Dedifferentiated amniotic fluid mesenchymal stem cell (primary cell): ENCODE results near the gene RALB.
A peak's percentile ranks its signal among the peaks of the same experiment; 100 is the strongest.

Experiments used
- DNase-seq: peaks from one replicate; pipeline ENCODE4 v3.0.0-alpha.2; 2016; ENCODE audit errors: extremely low spot score

Gene RALB, protein sequence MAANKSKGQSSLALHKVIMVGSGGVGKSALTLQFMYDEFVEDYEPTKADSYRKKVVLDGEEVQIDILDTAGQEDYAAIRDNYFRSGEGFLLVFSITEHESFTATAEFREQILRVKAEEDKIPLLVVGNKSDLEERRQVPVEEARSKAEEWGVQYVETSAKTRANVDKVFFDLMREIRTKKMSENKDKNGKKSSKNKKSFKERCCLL

DNA sequence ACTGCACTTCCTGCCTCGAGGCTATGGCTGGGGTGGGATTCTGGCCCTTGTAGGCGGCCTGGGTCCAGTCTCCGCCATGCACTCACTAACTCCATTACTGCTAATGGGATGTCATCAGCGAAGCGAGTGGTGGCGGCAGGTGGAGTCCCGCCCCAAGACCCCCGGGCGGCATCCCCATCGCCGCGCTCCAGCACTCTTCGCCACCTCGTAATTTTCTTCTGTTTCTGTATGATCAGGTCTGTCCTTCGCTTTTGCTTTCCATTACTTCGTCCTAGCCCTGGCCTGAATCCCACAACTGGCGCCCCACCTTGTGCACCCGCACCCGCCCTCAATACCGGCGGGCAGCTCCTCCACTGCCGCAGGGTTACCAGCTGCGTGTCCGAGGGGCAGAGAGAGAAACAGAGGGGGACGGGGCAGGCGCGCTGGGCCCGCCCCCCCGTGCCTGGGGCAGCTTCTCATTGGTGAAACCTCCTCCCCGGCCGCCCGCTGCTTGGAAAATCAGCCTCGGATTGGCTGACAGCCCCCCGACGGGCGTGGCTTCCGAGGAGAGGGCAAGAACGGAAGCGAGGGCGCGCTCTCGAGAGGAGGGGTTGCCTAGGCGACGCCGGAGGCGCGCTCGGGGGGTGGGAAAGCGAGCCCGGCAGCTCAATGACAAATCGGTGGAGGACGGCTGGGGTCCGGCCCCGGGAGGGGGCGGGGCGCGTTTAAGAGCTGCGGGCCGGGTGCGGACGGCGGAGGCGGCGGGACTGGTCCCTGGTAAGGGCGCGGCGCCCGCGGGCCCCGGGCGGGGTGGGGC is at the start of gene RALB:
Gene RALB (plus strand): TSS at position 628 of the 796 bp plus-strand sequence. CDS start 25,813 bp downstream, outside the sequence.
- DNase-seq, result peak; percentile 99

DNA sequence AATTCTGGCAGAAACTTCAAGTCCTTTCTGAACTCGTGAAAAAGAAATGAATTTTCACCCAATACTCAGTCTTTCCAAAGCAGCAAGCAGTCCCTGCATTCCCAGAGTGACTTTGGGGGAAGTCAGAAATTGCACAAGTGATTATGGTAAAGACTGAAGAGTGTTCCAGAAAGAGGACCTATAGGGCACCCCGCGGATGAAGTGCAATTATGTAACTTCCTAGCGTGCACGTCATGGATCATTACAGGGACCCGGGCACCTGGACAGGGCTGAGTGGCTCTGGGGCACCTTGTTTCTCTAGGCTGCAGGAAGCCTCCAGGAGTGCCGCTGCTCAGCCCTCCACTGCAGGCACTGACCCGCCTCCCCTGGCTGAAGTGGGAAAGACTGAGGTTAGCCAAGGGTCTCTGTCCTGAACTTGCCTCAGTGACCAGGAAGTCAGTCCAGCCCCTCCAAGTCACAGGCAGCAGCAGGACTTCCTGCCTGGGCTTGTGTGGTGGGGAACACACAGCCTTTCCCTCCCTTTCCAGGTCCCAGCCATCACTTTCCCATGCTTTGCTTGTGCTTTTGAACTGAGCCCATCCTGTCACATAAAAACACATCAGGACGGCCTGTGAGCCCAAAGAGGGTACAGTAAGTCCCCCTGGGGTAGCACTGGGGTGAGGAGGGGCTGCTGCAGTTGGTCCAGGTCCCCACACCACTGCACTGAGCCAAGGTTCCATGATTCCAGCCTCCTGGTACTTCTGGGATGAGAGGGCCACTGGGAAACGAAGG is 49.2 kb upstream of the RALB start:
- no peak for DNase-seq

DNA sequence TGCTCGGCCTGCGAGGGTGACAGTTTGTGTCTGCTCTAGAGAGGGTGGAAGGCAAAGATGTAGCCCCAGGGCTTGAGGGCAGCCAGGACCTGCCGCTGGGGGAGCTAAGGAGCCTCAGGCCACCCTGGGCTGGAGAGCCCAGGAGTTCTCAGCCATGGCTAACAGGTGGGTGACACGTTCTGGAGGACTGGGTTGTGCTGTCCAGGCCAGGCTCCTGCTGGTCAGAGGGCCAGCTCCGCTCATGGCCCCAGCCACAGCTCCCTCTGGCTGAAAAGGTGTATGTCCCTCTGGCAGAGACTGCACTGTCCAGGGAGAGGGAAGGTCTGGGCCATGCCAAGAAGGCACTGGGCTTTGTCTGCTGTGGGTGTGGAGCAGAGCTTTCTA is 48.6 kb upstream of the RALB start:
- no peak for DNase-seq

DNA sequence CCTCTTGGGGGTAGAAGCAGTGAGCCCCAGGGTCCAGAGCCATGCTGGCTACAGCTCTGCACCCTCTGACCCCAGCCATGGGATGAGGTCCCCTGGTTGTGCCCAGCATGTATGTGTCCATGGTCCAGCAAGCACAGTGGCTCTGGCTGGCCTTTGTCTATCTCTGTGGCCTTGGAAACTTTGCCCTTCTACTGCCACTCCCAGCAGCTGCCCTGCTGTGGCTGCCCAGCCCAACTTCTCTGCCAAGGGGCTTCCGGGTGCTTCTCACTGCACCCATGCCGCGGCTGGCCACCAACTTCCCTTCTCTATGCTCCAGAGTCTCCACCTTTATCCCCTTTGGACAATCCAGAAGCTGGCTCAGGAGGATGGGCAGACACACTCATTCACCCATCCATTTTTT is 48.2 kb upstream of the RALB start:
- no peak for DNase-seq

DNA sequence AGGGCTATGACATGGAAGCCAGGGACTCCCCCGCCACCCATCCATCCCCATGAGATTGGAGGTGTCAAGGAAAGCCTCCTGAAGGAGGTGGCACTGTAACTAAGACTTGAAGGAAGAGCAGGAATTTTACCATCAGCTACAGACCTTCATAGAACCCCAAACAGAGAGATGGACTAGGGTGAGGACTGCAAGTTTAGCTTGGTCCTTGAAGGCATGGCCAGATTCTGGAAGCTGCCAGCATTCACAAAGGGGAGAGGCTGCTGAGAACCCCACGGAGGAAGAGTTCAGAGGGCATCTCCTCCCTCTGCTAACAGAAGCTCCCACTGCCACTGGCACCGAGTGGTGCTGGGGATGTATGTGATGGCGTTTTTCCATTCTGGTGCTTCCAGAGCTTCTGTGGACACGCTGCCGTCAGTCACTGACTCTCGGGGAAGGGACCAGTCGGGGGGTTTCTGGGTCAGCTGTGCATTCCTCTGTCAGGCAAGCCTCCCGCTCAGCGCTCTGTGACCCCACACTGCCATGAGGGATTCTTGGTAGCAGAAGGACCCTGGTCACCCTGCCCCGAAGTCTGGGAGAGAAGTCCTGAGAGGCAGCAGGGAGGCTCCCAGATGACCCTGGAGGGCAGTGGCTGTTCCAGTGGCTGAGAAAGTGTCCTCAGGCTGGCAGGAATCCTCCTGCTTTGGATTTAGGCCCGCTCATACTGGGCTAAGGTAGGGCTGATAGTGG is 47.5 kb upstream of the RALB start:
- DNase-seq, result no peak

DNA sequence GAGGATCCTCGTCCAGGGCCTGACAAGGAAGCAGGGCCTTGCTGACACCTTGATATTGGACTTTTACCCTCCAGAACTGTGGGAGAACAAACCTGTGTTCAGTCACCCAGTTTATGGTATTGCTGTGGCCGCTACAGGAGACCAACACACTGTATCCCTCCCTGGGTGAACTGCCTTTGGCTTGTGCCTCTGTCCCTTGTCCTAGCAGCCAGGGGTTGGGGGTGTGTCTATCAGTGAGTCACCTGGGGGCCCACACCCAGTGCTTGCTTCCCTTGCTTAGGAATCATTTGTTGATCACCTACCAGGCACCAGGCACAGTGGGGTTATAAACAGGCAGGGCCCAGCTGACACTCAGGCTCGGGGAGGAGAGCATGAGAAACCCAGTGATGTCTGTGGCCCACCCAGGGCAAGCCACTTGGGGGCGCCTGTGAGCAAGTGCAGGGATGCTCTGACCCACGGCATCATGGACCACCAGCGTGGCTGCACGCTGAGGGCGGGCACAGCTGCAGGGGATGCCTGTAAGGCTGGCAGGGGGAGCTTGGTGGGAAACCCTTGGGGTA is 46.5 kb upstream of the RALB start:
- DNase-seq, result no peak

DNA sequence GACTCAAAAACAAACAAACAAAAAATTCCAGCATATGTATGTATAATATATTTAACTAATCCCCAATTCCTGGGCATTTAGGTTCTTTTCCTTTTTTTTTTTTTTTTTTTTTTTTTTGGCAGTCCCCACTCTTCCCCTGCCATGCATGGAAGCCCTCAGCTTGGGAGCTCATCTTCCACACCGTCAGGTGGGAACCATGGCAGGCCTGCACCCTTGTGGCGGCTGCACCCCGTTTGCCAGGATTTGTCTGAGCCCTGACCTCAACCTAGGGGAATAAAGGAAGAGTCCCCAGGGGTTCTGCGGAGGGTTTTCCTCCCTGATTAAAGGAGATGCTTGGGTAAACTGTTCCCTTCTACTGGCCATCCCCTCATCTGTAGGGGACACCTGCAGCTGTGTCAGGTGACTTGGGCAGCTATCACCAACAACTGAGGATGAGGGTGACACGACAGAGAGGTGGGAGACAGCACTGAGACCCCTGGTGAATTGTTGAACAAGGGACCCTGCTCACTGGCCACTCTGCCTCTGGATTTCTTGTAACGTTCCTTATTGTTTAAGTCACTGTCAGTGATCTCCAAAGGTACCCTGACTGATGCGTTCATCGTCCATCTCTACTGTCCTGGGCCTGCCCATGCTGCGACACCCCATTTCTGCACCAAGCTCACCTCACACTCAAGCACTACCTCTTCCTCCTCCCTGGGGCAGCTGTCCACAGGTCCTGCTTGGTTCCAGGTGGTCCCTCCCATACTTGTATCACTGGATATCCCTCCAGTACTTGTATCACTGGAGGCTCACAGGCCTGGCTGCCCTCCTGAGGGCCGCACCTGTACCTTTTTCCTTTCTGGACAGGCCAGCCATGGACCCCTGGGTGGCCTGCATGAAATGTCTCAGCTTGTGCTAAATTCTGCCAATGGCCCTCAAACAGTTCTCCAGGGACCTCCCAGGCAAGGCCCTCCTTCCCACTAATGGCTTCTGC is 44.0 kb upstream of the RALB start:
- no peak for DNase-seq

DNA sequence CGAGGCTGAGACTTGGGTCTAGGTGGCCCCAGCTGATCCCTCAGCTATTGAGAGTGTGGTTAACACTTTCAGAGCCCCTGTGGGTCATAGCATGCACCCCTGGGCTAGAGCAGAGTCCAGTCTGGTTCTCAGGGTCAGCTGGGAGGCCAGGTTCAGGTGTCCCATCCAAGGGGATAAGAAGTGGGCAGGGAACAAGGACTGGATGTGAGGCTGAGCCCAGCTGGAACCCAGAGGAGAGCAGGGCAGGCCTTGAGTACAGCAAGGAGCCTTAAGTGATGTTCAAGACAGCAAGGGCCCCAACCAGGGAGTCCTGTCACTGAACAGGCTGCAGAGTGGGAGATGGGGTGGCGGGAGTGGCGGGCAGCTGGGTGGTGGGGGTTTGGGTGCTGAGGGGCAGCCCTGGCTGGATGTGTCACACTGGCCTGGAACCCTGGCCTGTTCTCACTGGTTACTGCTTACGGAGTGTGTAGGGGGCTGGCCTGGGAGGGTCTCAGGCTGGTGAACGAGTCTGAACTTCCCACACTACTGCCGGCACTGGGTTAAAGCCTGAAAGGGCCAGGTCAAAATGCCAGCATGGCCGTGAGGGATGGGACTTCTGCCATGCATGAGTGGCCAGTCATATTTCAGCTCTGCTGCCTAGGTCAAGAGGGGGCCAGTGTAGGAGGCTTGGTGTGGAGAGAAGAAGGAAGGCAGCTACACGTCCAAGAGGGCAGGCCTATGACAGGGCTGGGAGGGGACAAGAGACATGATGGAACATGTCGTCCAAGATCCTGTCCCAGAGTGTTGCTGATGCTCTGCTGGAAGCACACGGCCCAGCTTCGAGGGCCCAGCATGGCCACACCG is 43.0 kb upstream of the RALB start:
- DNase-seq, result no peak

DNA sequence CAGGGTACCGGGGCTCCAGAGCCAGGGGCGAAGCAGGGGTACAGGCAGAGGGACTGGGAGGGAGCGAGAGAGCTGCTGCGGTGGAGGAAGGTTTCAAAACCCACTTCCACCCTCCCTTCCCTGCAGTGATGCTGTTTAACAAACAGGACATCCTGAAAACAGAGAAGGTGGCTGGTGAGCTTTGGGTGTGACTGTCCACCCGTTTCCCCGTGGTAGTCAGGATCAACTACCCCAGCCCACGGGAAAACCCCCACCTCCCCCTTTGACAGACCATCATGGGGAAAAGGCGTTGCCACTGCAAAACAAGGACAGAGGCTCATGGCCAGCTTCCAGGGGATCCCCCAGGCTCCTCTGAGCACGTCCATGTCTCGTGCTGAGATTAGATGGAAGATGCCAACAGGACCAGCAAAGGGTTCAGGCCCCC is 42.4 kb upstream of the RALB start:
- no peak for DNase-seq

DNA sequence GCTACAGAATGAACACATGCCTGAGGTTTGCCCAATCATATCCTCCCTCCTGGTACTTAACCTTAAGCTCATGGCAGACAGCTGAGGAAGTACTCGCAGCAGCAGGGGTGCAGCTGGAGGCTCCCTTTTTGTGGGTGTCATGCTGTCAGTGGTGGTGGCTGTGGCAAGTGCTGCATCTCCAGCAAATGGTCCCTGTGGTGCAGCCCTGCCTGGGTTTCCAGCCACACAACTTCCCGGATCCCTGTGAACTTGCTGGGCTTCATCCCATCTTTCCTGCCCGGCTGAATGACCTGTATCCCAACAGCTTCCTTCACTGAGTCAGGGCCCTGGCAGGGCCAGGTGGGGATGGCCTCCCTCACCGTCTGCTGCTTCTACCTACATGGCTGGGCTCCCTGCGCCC is 34.5 kb upstream of the RALB start:
- DNase-seq, result no peak

DNA sequence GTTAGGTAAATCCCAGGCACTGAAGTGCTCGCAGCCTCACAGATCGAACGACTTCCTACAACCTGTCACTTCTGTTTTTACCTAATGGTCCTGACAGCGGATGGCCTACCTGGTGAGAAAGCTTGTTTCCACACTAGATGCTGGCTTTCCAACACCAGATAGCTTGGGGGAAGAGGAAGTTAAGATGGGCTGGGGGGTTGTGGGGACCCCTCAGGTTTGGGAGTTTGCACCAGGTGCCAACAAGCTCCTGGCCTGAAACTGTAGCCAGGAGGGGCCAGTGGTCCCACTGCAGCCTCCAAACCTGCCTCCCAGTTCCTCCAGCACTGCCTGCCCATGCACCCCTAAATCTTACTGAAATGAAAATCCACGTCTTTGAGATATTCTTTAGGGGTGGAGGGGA is 33.4 kb upstream of the RALB start:
- DNase-seq, result no peak

DNA sequence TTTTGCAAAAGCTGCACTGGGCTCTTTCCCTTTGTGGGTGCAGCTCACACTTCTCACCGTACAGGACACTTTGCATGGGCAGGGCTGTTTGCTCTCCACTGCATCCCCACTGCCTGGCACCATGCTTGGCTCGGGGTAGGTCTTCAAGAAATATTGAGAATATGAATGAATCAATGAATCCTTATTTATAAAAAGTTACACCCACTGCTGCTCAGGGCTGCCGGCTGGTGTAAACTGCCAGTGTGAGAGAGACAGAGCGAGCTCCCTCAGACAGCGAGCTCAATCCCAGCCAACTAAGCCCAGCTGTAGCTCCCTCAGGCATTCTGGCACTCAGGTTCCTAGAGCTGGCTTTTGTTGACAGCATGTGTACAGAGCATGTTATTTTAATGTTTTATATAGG is 32.9 kb upstream of the RALB start:
- DNase-seq, result no peak

DNA sequence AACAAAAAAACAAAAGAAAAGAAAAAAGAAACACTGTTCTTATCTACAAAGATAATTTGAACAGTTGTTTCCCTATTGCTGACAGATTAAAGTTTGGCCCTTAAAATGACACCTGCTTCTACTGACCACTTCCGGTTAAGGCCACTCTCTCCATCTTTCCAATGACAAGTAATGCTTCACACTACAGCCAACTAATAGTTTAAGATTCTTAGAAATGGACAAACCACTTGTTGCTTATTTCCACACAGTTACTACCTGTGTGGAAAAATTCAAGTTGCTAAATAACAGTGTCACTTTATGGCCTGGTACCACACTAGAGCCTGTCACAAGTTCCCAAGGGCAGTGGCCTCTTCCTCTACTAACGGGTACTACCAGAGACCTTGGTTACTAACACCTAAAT is 31.9 kb upstream of the RALB start:
- DNase-seq, result no peak

DNA sequence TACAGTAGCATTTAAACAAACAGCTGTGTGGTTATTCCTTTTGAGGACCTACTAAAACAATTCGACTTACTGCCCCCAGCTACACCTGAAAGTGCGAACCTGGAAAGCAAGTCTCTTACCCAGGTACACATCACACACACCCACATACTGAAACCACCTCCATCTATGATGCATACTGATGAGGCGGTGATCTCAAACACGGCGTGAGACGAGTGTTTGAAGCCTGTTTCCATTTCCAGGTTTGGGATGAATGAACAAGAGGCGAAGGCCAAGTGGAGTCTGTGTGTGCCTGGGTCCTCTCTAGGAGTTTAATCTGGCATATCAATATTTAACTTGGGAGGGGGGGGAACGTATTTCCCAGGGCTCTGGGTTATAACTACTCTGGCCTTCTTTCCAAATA is 31.0 kb upstream of the RALB start:
- DNase-seq, result no peak

DNA sequence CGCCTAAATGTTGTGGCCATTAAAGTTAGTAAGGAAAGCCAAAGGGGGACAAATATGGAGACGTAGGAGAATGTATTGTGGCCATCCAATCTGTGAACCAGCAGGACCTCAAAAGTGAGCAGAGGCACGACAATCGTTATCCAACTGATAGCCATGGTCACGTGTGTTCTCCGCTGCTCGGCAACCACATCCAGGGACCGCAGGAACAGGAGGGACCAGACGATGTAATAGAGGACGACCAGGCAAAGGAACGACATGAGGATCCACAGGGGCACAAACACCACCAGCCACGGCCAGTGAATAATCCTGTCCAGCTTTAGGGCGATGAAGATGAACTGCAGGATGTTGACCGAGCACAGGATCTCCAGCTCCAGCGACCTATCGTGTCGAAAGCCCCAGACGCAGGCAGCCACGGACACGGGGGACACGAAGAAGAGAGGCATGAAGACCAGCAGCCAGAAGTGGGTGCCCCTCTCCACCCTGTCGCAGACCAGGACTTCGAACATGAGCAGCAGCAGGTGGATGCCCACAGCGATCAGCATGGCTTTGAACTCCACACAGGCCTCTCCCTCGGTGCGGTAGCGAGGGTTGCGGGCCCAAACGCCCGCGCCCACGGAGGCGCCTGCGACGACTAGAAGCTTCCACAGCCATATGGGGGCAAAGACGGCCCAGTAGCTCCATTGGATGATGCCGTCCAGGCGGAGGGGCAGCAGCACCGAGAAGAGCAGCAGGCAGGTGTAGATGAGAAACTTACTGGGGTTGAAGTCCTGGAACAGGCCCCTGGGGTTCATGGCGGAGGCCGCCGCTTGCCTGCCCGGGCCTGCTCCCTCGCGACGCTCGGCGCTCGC is 30.2 kb upstream of the RALB start:
- DNase-seq, result no peak

DNA sequence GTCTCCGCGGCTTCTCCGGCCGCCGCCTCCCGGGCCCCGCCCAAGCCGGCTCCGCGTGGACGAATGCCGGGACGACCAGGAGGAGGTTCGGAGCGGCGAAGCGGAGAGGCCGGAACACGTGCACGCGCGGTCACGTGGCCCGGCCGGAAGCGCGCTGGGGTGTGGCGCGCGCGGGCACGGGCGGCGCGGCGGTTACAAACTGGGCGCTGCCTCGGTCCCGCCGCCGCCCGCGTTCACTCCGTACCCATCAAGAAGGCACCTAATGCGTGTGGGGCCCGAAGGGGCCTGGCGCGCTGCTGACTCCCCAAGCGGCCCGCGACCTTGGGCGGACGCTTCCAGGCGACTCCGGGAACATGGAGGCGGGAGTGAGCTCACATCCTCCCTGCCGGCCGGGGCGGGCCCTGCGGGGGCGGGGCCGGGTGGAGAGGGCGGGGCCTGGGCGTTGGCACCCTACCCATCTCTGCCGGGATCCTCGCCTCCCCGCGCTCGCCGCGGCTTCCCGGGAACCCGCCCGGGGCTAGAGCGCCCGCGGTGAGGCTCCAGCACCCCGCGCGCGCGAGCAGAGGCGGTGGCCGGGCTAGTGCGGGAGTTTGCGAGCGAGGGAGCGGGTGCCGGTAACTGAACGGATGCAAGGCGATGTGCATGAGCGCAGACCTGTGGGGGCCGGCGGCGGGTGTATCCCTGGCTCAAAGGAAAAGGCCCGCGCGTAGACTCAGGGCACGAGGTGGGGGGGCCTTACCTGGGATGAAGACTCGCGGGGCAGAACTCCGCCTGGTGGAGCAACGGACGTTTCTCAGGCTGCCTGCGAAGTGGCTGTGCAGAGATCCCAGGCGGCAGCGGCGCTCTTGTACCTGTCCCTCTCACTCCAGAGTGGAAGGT is 29.4 kb upstream of the RALB start, which contains the start of gene TMEM185B:
Gene TMEM185B (minus strand): TSS at position 367 of the 879 bp plus-strand sequence. CDS start 424 bp downstream, outside the sequence.
- DNase-seq, result peak; percentile 69

DNA sequence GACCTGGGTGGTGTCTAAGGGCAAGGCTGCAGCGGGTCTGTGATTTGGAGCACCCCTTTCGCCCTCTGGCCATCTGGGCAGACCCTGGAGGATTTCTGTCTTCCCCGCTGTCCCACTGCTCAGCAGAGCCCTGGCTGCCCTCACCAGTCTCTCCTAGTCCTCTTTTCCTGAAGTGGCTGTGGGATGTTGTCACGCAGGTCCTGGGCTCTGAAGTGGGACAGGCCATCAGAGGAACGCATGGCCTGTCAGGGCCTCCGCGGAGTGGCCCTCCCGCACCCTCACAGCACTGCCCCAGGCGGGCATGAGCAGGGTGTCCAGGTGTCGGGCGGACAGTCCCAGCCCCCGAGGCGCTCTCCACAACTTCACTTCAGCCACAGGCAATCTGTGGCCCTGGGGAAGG is 28.4 kb upstream of the RALB start:
- DNase-seq, result no peak
